HG03442 (cell line): Measurements from ENCODE around the gene PKN1.
"Not testable (repeated sequence)": the region's sequence is repeated elsewhere in the genome, so short reads cannot be mapped to it uniquely, and the experiment has no call there.

Source experiments
- ATAC-seq: cut with Tn5 transposase; IDR thresholded peaks from one replicate; pipeline ENCODE4 v1.9.1; 2021; ENCODE audit warnings: mild to moderate bottlenecking, moderate library complexity; ENCODE audit not compliant: unreplicated experiment

Gene PKN1

DNA sequence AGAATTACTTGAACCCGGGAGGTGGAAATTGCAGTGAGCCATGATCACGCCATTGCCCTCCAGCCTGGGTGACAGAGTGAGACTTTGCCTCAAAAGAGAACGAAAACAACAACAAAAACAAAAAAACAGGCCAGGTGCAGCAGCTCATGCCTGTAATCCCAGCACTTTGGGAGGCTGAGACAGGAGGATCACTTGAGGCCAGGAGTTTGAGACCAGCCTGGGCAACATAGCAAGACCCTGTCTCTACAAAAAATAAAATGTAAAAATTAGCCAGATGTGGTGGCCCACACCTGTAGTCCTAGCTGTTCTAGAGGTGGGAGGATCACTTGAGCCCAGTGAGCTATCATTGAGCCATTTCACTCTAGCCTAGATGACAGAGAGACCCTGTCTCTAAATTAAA is 19.2 kb downstream of the PKN1 start:
- ATAC-seq = not testable (repeated sequence)

DNA sequence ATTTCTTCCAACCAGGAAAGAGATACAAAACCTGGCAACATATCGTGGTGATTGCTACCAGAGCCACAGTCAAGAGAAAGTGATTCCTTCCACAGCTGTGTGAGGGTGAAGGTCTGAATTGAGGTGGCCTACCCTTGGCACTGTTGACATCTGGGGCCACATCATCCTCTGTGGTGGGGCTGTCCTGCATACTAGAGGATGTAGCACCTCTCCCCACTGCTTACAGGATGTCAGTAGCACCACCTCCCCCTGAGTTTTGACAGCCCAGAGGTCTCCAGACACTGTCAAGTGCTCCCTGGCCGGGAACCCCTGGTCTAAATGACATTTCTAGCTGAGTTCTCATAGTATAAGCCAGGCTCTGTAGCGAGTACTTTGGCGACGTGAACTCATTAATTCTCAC is 26.6 kb downstream of the PKN1 start:
- no peak for ATAC-seq

DNA sequence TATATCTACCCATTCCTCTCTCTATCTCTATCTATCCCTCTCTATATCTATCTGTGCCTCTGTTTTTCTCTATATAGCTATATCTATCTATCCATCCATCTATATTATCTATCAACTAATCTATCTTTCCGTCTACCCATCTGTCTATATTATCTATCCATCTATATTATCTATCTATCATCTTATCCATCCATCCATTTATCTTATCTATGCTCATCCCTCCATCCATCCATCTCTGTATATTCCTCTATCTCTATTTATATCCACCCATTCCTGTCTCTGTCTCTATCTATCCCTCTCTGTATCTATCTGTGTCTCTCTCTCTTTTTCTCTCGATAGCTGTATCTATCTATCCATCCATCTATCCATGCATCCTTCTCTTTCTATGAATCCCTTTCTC is 27.8 kb downstream of the PKN1 start:
- no peak for ATAC-seq

DNA sequence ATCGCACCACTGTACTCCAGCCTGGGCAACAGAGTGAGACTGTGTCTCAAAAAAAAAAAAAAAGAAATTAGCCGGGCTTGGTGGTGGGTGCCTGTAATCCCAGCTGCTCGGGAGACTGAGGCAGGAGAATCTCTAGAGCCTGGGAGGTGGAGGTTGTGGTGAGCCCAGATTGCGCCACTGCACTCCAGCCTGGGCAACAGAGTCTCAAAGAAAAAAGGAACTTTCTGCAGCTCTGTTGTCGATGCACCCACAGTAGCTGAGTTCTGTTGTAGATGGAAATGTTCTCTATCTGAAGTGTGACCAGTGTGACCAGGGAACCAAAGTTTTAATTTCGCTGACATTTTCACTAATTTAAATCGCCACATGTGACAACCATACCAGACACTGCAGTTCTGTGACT is 29.3 kb downstream of the PKN1 start:
- not testable (repeated sequence) for ATAC-seq

DNA sequence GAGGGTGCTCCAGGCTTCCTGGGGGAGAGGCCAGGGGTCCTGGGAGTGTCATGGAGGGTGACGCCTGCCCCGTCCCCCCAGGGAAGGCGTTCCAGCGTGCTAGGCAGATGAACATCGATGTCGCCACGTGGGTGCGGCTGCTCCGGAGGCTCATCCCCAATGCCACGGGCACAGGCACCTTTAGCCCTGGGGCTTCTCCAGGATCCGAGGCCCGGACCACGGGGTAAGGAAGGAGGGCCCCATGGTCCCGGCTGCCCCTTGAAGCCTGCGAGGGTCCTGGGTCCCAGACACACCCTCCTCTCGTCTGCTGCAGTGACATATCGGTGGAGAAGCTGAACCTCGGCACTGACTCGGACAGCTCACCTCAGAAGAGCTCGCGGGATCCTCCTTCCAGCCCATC is 30.6 kb downstream of the PKN1 start:
- no peak for ATAC-seq

DNA sequence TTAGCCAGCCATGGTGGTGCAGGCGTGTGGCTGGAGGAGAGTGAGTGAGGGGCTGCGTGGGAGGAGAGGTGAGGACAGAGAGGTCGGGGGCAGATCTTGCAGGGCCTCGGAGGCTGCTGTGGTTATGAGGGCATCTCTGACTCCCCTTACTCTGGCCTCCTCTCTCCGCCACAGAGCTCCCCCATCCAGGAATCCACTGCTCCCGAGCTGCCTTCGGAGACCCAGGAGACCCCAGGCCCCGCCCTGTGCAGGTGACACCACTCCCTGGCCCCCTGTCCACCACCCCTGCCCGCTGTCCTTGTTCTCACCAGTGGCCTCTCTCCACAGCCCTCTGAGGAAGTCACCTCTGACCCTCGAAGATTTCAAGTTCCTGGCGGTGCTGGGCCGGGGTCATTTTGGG is 34.3 kb downstream of the PKN1 start:
- no peak for ATAC-seq

DNA sequence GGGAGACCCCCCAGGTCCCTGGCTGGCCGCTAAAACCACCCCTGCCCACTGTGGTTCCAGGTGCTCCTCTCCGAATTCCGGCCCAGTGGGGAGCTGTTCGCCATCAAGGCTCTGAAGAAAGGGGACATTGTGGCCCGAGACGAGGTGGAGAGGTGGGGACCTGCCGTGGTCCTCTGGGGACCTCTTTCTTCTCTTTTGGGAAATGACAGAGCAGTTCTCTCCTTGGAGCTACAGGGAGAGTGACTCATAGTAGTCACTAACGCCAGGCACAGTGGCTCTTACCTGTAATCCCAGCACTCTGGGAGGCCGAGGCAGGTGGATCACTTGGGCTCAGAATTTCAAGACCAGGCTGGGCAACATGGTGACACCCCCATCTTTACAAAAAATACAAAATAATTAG is 34.7 kb downstream of the PKN1 start:
- no peak for ATAC-seq

DNA sequence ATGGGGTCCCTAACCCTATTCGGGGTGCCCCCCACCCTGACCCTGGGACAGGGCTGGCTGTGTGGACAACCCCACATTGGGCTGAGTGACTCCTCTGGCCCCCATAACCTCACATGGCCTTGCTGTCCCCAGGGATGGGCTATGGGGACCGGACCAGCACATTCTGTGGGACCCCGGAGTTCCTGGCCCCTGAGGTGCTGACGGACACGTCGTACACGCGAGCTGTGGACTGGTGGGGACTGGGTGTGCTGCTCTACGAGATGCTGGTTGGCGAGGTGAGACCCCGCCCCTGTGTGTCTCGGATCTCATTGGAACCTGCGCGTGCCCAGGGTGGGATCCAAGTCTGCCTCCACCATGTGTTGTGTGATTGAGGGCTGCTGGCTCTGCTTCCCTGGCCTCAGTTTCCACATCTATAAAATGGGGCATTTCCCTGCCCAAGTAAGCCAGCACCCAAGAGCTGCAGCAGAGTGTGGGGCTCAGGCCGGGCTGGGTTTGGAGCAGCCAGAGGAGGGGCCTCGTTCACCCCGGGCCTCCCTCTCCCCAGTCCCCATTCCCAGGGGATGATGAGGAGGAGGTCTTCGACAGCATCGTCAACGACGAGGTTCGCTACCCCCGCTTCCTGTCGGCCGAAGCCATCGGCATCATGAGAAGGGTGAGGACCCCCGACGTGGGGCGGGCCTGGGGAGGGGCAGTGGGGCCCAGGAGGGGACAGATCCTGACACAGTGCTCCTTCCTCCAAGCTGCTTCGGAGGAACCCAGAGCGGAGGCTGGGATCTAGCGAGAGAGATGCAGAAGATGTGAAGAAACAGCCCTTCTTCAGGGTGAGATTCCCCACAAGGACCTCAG is 37.1 kb downstream of the PKN1 start:
- no peak for ATAC-seq

DNA sequence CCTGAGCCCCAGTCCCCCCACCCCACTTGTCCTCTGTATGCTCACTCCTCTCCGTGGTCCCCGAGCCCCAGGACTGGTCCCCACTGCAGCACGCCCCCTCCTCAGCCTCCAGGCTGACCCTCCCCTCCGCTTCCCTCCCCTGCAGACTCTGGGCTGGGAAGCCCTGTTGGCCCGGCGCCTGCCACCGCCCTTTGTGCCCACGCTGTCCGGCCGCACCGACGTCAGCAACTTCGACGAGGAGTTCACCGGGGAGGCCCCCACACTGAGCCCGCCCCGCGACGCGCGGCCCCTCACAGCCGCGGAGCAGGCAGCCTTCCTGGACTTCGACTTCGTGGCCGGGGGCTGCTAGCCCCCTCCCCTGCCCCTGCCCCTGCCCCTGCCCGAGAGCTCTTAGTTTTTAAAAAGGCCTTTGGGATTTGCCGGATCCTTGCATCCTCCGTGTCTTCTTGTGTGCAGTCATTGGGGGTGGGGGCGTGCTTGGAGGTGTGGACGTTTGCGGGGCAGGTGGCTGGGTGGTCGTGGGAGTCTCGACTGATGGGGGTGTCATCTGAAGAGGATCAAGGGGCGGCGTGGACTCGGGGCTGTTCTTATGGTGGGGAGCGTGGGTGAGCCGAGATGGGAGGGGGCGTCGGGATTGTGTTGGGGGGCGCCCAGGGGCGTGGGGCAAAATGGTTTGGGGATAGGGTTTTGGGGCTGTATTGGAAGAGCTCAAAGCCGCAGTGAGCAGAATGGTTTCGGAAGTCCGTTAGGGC is 38.5 kb downstream of the PKN1 start:
- no peak for ATAC-seq

DNA sequence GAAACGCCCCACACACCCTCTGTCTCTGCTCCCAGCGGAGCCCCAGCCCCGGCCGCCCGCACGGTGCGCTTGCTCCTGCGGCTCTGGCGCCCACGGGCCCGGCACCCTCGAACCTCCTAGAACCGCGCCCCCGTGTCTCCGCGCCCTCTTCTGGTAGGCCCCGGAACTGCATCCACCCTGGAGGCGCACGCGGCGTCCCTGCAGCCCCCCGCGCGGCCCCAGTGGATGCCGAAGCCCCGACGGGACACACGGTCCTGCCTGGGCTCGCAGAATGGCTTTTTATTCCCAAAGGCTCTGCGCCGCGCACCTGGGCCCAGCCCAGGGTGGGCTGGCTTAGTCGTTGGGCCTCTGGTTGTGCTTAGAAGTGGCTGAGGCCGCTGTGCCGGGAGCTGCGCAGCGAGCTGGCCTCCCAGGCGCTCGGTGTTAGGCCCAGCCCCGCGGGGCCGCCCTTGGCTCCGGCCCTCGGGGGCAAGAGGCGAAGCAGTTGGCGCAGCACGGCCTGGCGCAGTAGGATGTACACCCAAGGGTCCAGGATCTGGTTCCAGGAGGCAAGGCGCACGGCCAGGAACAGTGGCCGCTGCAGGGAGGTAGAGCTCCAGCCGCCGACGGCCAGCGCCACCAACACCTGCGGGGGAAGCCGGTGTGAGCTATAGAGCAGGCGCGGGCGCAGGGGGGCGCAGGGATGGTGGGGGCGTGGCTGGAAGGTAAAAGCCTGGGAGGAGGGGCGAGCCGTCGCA is 39.3 kb downstream of the PKN1 start:
- ATAC-seq = peak; percentile 53

DNA sequence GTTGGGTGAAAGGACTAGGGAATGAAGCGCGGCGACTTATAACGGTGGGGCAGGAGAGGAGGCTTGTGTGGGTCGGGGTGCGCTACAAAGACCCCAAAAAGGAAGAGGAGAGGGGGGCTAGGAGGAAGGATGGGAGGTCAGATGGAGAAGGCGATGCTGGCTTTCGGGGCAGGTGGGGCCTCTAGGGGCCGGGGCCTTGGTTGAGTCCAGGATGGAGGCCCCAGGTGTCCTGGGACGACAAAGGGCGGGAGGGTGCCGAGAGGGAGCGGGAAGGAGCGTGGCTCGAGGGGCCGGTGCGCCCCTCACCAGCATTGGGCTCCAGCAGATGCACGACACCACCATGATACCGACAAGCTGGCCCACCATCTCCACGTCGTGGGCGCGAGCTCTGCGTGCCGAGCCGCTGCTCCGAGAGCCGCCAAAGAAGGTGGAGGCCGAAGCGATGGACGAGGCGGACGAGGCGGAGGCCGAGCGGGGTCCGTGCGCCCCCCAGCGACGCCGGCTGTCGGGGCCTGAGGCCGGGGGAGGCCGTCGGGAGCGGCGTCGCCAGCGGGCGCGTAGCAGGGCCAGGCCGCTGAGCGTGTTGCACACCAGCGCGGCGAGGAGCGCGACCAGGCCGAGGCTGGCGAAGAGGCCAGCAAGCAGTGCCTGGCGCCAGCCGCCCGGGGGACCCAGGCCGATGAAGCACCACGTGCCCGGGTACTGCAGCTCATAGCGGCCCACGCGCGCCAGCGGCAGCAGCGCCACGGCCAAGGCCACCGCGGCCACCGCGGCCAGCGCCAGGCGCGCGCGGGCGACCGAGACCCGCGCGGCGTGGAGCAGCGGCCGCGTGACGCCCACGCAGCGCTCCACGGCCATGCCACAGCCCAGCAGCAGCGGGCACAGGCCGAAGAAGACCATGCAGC is 40.2 kb downstream of the PKN1 start:
- no peak for ATAC-seq

DNA sequence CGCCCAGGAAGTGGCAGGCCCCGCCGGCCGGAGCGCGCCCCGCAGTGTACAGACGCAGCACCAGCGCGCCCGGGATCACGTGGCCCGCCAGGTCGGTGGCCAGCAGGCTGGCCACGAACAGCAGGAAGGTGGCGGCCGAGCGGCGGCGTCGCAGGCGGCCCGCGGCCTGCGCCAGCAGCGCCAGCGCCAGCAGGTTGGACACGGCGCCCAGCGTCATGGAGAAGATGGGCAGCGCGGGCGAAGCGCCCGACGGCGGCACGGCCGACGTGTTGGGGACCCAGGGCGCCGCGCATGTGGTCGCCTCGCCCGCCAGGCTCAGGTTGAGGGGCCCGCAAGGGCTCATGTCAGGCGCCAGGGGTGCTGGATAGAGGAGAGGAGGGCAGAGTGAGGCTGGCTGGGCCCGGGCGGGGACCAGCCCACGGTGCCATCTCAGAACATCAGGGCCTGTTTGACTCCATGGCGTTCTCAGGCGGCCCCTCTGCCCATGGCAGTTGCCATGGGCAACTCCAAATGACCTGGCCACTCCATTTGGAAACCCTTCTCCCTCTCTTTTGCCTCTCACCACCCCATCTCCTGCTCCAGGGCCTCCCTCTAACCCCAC is 41.0 kb downstream of the PKN1 start:
- ATAC-seq = no peak

DNA sequence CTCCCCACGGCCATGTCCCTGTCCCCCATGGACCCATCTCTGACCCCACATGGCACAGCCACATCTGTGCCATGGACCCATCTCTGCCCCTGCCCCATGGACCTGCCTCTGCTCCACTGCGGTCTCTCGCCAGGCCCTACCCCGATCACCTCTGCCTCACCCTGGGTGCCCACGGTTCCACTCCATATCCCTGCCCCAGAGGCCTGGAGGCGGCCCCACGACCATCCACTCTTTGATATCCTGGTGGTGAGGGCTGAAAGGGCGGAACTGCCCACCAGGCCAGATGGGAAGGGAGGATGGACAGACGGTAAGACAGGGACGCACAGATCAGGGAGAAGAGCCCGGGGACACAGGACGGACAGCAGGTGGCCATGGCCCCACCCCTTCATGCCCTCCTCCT is 41.7 kb downstream of the PKN1 start:
- ATAC-seq = no peak

DNA sequence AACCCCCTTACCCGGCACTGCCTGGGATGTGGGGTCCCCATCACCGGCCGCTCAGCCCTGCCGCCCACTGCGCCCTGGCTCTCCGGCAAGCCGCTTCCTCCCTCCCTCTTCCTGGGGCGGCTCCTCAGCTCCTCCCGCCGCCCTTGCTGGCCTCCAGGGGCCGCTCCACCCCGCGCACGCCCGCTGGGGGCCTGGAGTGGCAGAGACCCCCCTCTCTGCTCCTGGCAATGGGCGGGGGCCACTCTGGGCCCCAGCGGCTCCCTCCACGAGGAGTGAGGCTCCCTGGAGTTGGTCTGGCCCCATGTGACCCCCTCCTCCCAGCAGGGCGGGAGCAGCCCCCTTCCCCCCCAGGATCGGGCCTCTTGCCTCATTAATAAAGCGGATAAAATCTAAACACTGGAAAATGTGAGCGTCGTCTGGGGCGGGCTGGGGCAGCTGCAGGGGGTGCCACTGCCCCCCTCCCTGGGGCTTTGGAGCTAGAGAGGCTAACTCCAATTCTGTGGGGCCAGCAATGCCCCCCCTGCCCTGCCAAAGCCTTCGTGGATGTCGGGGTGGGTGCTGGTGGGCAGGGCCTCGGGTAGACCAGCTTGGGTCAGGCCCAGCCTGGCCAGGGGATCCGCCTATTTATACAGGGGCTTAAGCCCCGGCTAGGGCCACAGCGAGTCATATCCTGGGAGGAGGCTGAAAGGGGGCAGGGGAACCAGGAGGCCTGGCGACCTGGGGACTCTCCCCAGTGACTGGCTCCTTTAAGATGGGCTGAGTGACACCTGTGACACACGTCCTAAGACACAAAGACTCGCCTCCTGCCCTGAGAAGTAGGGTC is 42.4 kb downstream of the PKN1 start, which contains the start of gene PTGER1:
Gene PTGER1, minus strand, starts transcription at position 104 of the 823 bp plus-strand sequence. CDS start 1,034 bp downstream, outside the sequence.
- ATAC-seq = no peak

DNA sequence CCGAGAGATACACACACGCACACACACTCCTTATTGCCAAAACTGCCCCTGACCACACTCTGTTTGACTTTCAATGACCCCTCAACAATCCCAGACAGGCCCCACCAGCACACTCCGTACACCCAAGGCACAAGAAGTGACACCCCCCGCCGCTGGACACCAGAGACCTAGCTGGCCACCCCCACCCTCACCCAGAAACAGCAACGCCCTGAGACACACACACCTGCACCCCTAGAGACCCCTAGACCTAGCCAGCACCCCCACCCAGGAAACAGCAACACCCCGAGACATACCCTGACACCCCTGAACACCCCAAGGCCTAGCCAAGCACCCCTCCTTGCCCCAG is 43.2 kb downstream of the PKN1 start:
- no peak for ATAC-seq

DNA sequence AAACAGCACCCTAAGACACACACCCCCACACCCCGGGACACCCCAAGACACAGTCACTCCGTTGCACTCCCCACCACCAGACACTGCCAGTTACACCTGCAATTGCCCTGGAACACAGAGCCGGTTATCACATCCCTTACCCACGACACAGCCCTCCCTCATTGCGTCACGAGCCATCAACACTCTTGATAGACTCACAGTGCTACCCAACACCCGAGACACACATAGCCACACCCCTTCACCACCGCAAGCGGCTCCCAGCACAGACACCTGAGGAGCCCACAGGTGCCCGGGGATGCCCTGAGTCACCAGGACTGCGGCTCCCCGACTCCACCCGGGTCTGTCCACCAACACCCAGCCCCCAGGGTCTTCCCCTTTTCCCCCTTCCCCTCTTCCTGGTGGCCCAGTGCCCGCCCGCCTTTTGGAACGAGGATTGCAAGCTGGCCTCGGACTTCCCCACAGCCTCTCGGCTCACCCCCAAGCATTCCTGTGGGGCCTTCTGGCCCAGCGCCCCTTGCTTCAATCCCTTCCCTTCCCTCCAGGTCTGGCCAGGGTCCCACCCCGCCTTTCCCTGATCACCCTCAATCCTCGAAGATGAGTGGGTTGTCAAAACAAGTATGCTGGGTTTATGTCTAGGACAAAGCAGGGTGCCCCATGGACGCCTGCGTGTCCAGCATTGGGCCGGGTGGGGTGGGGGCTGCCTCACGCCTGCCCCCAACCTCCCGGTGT is 43.7 kb downstream of the PKN1 start:
- ATAC-seq = no peak

DNA sequence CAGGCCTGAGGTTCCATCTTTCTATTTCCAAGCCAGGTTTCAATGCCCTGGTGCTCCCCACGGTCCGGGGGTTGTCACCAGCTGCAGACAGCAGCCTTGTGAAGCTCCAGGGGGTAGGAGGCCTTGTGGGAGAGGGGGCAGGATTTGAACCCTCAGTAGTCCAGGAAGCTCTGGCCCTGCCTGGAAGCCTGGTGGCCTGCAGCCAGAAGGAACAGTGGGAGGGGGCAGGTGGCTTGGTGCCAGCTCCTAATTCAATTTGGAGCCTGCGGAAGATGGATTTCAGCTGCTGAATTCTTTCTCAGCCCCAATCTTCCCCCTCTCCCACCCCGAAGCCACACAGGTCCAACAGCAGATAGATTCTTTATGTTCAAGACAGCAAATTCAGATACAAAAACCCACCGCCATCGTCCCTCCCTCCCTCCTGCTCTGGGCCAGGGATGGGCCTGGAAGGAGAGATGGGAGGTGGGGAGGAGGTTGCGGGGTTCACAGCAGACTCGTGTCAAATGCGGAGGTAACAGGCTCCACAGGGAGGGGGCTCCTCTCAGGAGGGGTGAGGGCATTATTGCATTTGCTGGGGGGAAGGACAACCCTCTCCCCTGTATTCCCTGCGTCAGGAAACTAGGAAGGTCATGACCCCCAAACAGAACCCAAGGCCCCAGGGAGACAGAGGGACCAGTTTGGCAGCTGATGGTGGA is 44.5 kb downstream of the PKN1 start:
- no peak for ATAC-seq

DNA sequence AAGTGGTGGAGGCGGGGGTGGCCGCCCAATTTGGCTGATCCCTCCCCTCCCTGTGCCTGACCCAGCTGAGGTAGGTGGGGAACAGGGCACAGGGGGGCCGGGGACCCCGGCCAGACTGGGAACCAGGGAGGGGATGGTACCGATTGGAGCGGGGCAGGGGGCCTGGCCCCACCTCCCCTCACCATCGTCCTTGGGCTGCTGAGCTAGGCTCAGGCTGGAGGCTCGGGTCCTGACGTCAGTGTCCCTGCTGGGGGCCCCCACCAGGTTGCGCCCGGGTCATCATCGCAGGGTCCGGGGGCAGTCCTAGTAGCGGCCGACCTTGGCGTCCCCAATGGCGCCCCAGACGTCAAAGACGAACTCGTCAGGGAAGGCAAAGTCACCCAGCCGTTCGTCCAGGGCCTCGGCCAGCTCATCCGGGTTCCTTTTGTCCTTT is 45.0 kb downstream of the PKN1 start:
- no peak for ATAC-seq
